CD4-positive, alpha-beta T cell treated with Interleukin-10 for 1 hour (primary cell): ENCODE results near the gene TBC1D16.
"Not testable (repeated sequence)": the region's sequence is repeated elsewhere in the genome, so short reads cannot be mapped to it uniquely, and the experiment has no call there.

Experiments
- DNase-seq: peaks from one replicate; pipeline ENCODE4 v3.0.0-alpha.2; 2020

TBC1D16 gene

DNA sequence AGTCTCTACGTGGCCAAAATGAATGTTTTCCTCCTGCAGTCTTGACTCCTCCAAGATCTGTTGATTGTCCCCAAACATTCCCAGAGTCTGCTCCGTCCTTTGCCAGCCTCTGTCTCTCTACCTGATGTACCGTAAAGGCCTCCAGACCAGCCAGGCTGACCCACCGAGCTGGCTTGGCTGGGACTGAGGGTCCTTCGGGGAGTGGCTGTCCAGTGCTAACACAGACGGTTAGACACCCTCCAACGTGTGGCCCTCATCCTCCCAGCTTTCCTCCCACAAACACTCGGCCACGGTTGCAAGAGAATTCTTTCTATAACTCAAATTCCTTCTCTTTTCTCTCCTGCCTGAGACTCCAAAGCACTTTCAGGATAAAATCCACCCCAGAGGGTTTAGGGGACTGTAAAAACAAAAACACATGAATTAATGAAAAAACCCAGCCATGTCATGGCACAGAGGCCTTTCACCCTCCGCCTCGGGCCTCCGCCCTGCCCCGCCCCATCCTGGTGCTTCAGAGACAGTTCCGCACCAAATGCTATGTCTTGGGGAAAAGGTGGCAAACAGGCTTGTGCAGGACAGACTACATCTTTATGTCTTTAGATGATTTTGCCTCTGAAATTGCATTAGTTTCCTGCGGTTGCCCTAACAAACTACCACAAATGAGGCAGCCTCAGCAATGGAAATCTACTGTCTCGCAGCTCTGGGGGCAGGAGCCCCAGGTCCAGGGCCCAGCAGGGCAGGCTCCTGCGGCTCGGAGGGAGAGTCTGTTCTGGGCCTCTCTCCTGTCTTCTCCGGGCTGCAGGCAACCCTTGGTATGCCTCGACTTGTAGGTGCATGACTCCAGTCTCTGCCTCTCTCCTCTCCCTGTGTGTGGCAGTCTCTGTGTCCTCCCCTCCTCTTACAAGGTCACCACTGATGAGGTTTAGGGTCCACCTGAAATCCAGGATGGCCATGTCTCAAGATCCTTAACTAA is 124.0 kb downstream of the TBC1D16 start:
- DNase-seq, result no peak

DNA sequence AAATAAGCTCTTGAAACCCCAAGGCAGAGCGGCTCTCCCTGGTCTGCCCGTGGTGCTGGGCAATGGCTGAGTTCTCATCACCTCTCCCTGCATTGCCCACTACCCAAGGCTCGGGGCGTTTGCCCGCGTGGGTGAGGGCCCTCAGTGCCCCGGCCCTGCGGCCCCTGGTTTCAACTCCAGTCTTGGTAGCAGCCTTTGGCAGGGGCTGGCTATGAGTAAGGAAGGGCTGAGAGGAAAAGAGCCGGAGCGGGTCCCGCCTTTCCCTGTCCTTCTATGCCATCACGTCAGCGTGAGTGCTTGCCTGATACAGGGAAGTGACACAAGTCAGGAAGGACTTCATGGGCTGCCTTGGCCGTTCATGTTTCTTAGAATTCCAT is 124.7 kb downstream of the TBC1D16 start:
- no peak for DNase-seq

DNA sequence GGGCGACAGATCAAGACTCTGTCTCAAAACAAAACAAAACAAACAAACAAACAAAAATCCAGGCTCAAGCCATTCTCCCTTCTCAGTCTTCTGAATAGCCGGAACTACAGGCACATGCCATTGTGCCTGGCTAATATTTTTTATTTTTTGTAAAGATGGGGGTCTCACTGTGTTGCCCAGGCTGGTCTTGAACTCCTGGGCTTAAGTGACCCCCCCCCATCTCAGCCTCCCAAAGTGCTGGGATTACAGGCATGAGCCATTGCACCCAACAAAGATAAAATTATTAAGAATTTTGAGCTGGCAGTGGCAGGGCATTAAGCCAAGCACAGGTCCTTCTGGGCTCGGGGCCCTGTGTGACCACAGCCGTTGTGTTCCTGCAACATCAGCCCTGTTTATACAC is 126.6 kb downstream of the TBC1D16 start:
- DNase-seq, result no peak

DNA sequence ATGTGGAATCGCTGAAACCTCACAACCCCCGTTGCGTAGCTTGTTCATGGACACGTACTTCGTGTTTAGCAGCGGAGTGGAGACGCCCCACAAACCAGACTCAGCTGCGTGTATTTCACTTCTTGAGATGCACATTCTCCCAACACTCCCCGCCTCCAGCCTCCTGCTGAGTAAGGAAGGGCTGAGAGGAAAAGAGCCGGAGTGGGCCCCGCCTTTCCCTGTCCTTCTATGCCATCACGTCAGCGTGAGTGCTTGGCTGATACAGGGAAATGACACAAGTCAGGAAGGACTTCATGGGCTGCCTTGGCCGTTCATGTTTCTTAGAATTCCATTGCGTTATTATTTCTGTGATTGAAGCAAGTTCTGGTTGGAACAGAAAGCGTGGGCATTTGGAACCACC is 127.8 kb downstream of the TBC1D16 start:
- no peak for DNase-seq

DNA sequence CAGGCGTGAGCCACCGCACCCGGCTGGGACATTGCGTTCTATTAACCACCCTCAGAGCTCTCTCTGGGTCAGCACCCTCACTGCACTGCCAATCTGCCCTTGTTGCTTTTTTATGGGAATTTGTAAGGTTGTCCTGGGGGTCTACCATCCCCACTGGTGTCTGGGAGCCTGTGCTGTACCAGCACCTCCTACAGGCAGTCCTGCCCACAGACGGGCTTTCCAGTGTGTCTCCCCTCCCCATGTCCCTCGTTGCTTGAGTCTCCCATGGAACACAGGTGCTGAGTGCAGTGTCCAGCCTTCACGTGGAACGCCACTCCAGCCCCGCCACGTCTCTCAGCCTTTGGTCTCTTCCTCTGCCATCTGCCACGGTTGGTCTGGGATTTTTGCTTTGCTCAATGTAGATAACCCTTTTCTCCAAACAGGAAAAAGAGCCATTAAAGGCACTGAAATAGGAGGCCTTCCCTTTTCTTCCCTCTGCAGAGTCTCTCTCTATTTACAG is 128.4 kb downstream of the TBC1D16 start:
- DNase-seq, result no peak

DNA sequence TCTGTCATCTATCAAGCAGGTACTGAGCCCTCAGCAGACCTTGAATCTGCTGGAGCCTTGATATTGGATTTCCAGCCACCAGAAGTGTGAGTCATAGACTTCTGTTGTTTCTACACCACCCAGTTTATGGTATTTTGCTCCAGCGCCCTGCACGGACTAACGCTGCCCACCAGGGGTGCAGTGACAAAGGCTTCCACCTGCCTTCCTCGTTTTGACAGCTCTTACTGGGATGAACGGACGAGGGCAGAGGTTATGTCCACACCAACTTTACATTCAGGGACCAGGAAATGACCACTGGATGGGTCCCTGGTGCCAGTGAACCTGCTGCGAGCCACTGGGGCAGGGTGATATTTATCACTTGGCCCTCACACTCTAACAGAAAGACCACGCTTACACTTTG is 129.8 kb downstream of the TBC1D16 start:
- DNase-seq, result no peak

DNA sequence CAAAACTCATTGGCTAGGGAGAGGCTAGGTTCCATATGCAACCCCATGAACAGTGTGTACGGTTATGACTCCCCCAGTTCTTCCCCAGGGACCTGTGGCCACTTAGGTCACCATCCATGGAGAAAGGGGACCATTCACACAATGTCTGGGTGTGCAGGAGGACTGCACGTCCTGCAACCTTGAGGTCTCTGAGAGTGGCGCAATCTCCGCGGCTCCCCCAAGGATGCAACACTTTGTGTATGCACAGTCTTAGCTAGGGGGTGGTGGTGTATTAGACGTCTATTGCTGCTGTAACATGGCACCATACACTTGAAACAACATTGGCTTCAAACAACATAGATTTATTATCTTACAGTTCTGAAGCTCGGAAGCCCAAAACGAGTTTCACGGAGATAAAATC is 130.8 kb downstream of the TBC1D16 start:
- DNase-seq, result no peak

DNA sequence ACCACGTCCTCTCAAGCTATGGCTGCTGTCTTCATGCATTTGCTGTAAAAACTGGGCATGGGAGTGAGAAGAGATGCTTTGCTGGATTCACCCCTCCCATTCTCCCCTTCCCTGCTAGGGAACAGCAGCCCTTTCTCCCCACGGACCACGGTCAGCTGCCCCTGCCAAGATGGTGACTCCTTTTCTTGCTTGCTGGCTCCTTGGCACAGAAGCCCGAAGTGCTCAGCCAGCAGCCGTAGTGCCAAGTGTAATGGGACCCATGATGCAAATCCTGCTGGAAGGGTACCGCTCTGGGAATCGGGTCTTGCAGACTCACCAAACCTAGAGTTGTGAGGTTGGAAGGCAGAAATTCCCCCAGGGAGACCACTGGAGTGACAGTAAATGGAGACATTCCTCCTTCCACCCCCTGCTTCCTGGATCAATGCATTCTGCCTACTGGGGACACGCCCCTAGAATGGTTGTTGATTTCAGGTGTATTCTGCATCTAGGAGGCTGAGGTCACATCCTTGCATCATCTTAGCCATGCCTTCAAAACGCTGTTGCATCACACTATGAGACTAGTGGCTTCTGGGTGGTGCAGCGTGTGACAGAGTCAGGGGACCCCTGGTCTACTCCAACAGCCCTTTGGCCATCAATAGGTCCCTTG is 133.4 kb downstream of the TBC1D16 start:
- no peak for DNase-seq

DNA sequence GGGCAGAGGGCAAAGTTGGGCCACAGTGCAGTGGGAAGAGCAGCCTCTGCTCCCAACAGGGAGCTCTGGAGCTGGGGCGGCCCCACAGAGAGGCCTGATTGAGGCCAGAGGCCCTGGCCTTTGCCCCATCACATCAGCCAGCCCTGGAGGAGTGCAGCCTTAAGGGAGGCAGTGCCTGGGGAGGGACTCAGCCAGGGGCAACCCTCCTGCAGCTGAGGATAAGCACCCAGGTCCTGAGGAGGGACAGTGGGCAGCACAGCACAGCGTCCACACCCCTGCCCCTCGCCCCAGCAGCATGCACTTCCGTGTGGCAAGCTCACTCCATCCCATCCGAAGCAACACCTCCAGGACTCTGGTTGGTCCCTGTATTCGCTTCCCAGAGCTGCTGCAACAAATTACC is 134.5 kb downstream of the TBC1D16 start:
- no peak for DNase-seq

DNA sequence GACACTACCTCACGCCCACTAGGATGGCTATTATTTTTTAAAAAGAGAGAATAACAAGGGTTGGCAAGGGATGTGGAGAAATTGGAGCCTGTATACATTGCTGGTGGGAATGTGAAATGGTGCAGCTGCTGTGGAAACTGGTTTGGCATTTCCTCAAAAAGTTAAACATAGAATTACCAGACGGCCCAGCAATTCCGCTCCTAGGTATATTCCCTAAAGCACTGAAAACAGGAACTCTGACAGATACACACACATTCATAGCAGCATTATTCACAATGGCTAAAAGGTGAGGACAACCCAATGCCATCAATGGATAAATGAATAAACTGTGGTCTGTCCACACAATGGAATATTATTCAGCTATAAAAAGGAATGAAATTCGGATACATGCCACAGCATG is 136.1 kb downstream of the TBC1D16 start:
- no peak for DNase-seq

DNA sequence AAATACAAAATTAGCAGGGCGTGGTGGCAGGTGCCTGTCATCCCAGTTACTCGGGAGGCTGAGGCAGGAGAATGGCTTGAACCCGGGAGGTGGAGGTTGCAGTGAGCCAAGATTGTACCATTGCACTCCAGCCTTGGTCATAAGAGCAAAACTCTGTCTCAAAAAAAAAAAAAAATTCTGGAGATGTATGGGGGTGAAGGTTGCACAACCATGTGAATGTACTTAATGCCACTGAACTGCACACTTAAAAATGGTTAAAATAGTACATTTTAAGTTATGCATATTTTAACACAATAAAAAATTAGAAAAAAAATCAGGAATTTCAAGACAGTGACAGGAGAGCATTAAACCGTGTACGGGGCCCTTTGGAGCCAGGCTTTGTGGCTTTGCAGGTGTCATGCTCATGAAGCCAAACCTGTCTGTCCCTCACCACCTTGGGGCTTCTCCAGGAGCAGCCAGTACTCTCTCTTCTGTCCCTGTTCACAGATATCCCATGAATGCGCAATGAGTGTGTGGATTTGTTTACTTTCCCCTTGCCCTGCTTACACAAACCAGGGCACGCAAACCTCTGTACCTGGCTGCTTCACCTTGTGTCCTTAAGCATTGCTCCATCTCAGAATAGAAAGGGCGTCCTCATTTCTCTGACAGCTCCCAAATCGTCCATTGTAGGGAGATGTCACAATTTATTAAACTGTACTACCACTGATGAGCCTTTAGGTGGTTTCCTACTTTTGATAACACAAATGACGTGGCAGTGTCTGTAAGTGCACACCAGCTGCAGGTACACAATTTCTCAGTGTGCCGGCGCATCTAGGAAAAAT is 138.2 kb downstream of the TBC1D16 start:
- no peak for DNase-seq

DNA sequence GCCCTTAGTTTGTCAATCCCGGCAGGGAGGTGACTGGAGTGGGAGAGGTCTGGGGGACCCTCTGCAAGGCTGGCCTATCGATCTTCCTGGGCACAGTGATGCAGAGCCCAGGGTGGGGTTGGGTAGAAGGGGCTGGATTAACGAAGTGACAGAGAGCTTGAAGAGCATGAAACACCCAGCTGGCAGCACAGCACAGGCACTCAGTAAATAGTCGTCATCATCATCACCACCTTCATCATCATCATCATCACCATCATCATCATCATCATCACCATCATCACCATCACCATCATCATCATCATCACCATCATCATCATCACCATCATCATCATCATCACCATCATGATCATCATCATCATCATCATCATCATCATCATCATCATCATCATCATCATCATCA is 142.2 kb downstream of the TBC1D16 start:
- not testable (repeated sequence) for DNase-seq

DNA sequence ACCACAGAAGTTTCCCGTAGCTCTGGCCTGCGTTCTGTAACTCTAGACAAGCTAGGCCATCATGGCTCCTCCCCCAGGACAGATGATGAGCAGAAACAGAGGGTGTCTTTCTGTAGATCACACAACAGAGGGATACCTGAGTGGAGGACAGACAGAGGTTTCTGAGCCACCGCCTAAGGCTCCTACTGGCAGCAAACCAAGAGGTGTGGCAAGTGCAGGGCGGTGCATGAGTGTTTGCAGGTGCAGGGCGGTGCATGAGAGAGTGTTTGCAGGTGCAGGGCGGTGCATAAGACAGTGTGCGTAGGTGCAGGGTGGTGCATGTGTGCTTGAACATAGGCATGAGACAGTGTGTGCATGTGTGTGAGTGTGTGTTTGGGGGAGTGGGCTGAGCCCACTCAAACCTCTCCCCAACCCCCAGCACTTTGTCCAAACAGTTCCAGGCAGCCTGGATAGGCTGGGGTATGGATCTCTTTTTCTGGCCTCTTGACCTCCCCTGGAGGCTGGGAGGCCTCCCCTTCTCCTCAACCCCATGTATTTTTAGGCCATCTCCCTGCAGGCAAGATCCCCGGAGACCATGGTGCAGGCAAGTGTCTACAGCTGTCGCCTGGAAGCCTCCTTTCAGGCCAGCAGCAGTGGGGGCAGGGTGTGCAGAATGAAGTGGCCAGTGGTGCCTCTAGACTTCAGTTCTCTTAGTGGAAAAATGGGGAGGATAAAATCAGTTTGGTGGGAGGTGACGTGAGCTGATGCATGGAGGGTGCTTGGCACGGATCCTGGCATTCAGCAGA is 143.0 kb downstream of the TBC1D16 start:
- no peak for DNase-seq

DNA sequence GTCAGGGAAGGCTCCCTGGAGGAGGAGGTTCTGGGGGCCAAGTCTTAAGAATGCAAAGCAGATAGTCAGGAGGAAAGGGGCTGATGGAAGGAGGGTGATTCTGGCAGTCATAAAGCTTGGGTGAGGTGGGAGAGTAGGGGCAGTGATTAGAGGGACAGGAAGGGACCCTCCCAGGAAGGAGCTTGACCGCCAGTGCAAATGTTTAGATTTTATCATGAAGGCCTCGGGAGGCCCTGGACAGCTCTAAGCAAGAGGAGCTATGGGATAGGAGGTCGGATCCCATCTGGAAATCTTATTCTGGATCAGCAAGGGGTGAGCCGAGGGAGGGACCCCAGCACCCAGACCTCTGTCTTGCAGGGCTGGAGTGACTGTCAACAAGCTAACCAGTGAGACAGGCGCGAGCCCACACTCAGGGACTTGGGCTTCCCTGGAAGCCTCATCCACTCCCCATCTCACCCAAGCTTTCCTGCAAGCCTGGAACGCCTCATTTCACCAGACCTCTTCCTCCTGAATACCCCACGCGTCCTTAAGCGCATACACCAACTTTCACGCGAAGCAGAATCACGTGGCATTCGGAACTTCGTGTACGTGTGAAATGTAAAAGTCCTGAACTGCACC is 144.4 kb downstream of the TBC1D16 start:
- DNase-seq, result no peak

DNA sequence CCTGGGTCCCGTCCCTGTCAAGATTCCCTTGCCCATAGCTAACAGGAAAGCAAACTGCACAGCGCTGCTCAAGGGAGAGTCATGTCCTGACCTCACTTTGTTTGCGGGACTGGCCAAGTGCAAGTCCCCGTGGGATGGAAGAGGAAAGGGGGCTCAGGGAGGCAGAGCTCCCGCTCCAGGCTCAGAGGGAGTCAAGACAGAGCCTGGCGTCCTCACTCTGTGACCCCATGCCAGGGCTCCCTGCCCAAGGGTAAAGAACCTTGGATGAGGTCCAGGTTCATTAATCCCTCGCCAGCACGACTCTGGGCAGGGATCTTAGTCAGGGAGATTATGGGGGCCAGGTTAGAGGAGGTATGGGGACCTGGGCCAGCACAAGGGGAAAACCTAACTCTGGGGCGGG is 145.0 kb downstream of the TBC1D16 start:
- DNase-seq, result no peak

DNA sequence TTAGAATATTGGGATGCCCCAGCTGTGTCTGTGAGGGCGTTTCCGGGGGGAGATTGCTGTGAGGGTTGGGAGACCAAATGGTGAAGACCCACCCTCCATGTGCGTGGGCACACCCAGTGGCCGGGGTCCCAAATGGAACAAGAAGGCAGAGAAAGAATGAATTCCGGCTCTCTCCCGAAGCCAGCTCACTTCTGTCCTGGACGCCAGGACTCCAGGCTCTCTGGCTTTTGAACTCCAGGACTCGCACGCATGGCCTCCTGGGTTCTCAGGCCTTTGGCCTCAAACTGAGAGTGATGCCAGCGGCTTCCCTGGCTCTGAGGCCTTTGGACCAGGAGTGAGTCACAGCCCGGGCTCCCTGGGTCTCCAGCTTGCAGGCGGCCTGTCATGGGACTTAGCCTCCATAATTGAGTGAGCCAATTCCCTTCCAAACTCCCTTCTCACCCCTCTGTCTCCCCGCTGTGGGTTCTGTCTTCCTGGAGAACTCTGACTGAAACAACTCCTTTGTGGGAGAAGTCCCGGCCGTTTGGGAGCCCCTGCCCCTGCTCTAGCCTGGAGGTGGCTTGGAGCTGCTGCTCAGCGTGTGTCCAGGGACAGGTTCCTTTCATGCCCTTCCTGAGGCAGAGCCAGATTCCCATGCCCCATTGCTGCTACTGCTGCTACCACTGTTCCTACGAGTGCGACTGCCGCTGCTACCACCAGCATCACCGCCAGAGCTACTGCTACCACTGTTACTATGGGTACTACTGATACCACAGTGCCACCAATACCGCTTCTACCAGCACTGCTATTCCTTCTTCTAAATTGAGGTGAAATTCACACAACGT is 146.6 kb downstream of the TBC1D16 start:
- no peak for DNase-seq

DNA sequence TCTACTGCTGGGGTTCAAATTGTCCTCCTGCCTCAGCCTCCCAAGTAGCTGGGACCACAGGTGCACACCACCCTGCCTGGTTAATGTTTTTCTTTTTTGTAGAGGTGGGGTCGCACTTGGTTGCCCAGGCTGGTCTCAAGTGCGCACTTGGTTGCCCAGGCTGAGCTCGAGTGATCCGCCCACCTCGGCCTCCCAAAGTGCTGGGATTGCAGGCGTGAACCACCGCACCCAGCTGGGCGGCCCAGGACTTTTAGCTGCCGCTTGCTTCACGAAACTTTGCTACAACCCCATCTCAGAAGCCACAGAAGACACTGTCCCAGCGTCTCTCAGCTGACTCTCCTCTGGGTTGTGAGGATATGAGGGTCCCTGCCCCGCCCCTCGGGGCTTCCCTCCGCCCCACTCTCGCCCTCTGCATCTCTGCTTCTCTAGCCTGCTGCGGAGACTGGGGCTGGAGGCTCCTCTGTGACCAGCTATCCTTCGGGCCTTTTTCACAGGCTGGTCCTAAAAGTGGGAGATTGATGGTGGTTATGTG is 147.6 kb downstream of the TBC1D16 start:
- no peak for DNase-seq

DNA sequence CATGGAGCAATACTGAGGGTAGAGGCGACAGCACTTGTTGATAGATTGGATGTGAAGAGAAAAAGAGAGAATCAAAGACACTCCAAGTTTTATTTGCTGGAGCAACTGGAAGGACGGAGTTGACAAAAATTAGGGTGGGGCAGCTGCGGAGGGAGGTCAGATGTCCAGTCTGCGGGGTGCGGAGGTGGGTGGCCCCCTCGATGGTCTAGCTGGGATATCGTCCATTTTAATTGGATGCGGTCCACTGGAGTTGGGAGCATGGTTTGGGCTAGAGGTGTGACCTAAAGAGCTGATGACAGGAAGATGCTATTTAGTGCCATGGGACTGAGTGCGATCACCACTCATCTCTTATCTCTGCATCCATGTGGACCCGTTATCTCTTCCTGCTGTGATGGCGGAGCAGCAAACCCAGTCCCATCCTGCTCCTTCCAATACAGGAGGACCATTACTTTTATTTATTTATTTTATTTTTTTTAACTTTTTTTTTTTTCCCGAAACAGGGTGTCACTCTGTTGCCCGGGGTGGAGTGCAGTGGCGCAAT is 148.2 kb downstream of the TBC1D16 start:
- no peak for DNase-seq

DNA sequence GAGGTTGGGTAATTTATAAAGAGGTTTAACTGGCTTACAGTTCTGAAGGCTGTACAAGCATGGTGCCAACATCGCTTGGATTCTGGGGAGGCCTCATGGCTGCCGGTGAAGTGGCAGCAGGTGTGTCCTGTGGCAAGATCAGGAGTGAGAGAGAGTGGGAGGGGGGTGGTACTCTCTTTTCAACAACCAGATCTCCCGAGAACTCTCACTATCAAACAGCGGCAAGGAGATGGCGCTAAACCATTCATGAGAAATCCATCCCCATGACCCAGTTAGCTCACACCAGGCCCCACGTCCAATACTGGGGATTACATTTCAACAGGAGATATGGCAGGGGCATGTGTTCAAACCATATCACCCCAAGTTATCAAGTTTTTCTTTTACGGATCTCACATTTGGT is 152.5 kb downstream of the TBC1D16 start:
- no peak for DNase-seq
